Fibroblast of lung (primary cell): ENCODE data around the gene TAB2.

ENCODE experiments used
- CTCF ChIP-seq, 2 donors: IDR thresholded peaks in 1 of 2; conservative IDR thresholded peaks in 1 of 2; 1 replicate in 1 of 2; 2 replicates in 1 of 2; pipeline ENCODE4 v1.5.1; 2011 to 2012; ENCODE audit warnings: low read length in 2 of 2, control low read depth in 1 of 2, inconsistent platforms in 1 of 2, low read depth in 1 of 2, mild to moderate bottlenecking in 1 of 2
- EZH2 ChIP-seq: IDR thresholded peaks from 2 replicates; pipeline ENCODE4 v1.5.1; 2012; ENCODE audit warnings: low read length, control low read depth, mild to moderate bottlenecking; ENCODE audit errors: missing control alignments

GRCh38 chr6:149380523-149380922 lies 63.0 kb downstream of the TAB2 start:
- no peak for TF ChIP-seq CTCF (conservative IDR thresholded peaks at IDR 0.05 in 1 of 2, IDR thresholded peaks at IDR 0.05 in 1 of 2; ENCODE audit: low read depth in 1 of 2, low read length in 2 of 2)
- no peak for TF ChIP-seq EZH2
